HL-60 (cell line): ENCODE data around the gene PPP3CB.

Experiments
- DNase-seq, 2 experiments: peaks; one replicate each; pipeline ENCODE4 v3.0.0-alpha.2; 2010 to 2020; ENCODE audit warnings: low read depth in 1 of 2, low spot score in 1 of 2
- H3K27ac ChIP-seq: fragments of 250-450 bp; sonication (Bioruptor Pico); replicated peaks from 2 replicates; pipeline ENCODE4 v1.5.1; 2020; ENCODE audit warnings: mild to moderate bottlenecking, moderate library complexity
- H3K27me3 ChIP-seq: fragments of 250-450 bp; sonication (Bioruptor Pico); 2 replicates; pipeline ENCODE4 v1.5.1; 2021; ENCODE audit warnings: mild to moderate bottlenecking, moderate library complexity; ENCODE audit not compliant: insufficient read depth, poor library complexity, severe bottlenecking
- H3K4me3 ChIP-seq: replicated peaks from 2 replicates; pipeline ENCODE4 v1.5.1; 2011; ENCODE audit warnings: mild to moderate bottlenecking, control low read depth, low read length; ENCODE audit not compliant: insufficient read depth
- GABPA ChIP-seq: IDR thresholded peaks from 2 replicates; pipeline ENCODE4 v1.6.1; 2012; ENCODE audit warnings: low read depth
- POLR2AphosphoS5 ChIP-seq: IDR thresholded peaks from 2 replicates; pipeline ENCODE4 v1.6.1; 2012; ENCODE audit warnings: low read depth
- REST ChIP-seq: IDR thresholded peaks from 2 replicates; pipeline ENCODE4 v1.6.1; 2012; ENCODE audit warnings: low read depth; ENCODE audit not compliant: insufficient replicate concordance
- SPI1 ChIP-seq: IDR thresholded peaks from 2 replicates; pipeline ENCODE4 v1.6.1; 2012; ENCODE audit warnings: low read depth, mild to moderate bottlenecking, borderline replicate concordance
- TF ChIP-seq, protein P1 (sequence below): IDR thresholded peaks from one replicate; pipeline ENCODE4 v1.5.1; 2011; ENCODE audit warnings: low read length, control low read depth, inconsistent platforms; ENCODE audit not compliant: insufficient read depth

Gene PPP3CB

DNA sequence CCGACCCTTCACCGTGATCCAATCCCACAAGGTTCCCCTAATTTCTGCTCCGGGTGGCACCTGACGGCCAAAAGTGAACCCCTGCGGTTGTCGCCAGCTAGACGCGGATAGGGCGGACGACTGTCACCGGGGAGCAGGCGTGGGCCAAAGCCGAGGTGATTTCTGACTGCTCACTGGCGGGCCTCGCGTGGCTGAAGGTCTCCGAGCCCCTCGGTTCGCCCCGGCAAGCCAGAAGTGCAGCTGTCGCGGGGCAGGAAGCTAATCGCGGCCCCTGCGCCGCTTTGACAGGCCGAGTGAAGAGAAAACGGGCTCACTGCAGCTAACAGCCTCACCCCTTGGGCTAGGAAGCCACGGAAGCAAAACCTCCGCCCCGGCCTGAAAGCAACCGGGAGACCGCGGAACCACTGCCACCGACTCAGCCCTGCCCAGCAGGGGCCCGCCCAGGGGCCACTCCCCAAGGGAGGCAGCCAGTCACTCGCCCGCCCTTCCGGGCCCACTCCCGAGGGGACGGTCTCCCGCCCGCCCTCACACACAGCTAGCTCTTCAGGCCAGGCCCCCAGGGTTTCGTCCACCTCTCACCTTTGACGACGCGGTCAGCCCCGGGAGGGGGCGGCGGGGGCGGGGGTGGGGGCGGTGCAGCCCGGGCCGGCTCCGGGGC lies 469 bp downstream of the PPP3CB start:
- peak; percentile 81 to 94 for DNase-seq

GRCh38 chr10:73494877-73495225 lies 973 bp downstream of the PPP3CB start:
- peak overlapping the region; percentile 89 for H3K27ac ChIP-seq
- DNase-seq: no peak

More for the DNA sequence above, 469 bp downstream of the PPP3CB start:
- TF ChIP-seq SPI1 (no peak), POLR2AphosphoS5 (peak; percentile 69), GABPA (peak; percentile 61), REST (peak; percentile 3)
- TF ChIP-seq, protein P1, sequence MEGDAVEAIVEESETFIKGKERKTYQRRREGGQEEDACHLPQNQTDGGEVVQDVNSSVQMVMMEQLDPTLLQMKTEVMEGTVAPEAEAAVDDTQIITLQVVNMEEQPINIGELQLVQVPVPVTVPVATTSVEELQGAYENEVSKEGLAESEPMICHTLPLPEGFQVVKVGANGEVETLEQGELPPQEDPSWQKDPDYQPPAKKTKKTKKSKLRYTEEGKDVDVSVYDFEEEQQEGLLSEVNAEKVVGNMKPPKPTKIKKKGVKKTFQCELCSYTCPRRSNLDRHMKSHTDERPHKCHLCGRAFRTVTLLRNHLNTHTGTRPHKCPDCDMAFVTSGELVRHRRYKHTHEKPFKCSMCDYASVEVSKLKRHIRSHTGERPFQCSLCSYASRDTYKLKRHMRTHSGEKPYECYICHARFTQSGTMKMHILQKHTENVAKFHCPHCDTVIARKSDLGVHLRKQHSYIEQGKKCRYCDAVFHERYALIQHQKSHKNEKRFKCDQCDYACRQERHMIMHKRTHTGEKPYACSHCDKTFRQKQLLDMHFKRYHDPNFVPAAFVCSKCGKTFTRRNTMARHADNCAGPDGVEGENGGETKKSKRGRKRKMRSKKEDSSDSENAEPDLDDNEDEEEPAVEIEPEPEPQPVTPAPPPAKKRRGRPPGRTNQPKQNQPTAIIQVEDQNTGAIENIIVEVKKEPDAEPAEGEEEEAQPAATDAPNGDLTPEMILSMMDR: no peak
- H3K27ac ChIP-seq: peak overlapping the region; percentile 89
- no peaks in the 10 kb centered on the region for H3K27me3 ChIP-seq
- H3K4me3 ChIP-seq: peak overlapping the region; percentile 90

GRCh38 chr10:73494213-73494612 lies 1.6 kb downstream of the PPP3CB start:
- H3K27me3 ChIP-seq: no peaks in the 10 kb centered on the region
- DNase-seq: no peak
- H3K4me3 ChIP-seq: peak overlapping the region; percentile 90; the same call in 1 of the 2 replicates
- TF ChIP-seq POLR2AphosphoS5 (no peak), REST (no peak), GABPA (no peak), SPI1 (no peak)
- TF ChIP-seq, protein P1: no peak
- H3K27ac ChIP-seq: no peak overlapping the region

More at GRCh38 chr10:73494877-73495225, 973 bp downstream of the PPP3CB start:
- Histone ChIP-seq H3K4me3 (peak overlapping the region; percentile 90), H3K27me3 (no peaks in the 10 kb centered on the region)
- no peak for TF ChIP-seq SPI1
- TF ChIP-seq POLR2AphosphoS5: no peak
- no peak for TF ChIP-seq REST
- TF ChIP-seq GABPA: no peak
- TF ChIP-seq, protein P1: no peak
